ENCODE measurements around the gene NLRC3. TPM values are rescaled to one million over a fixed set of nuclear protein-coding genes. Genes with fewer than 3 reads are reported as not detected.
"Not testable (repeated sequence)": the region's sequence is repeated elsewhere in the genome, so short reads cannot be mapped to it uniquely, and the experiment has no call there.

NLRC3 gene
- total RNA-seq, 6 donors from 2014 or later, result 2.6 to 19.9 (median 3.9) TPM

DNA sequence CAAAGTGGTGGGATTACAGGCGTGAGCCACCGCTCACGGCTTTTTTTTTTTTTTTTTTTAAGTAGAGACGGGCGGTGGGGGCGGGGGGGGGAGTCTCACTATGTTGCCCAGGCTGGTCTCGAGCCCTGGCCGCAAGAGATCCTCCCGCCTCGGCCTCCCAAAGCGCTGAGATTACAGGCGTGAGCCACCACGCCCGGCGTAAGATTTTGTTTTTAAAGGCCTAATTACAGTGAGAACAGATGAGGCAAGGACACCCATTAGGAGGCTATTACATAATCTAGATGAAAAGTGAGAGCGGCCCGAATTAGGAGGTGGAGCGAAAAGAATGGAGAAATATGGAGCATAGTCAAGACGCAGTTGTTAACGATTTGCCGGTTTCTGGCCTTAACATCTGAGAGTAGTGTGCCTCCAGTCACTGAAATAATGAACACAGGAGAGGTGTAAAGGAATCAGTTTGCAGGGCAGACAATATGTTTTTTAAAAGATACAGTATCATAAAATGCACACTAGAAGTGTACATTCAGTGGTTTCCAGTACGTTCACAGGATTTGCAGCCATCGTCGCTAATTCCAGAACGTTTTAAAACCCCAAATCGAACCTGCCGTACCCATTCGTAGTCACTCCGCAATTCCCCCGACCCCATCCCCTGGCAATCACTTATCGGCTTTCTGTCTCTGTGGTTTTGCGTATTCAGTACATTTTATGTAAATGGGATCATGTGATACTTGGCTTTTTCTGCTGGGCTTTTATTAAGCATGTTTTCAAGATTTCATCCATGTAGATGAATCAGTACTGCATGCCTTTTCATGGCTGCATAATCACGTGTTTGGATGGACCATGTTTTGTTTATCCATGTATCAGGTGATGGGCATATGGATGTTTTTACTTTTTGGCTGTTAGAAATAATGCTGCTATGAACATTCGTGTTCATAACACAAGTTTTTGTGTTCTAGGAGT, 35.6 kb upstream of the NLRC3 start:
- WGBS, 2 donors, result 73 to 78% methylated on average over 31 to 34 of the region's 34 CpGs
- Histone ChIP-seq H3K4me3 (peak overlapping the region; percentile 31 to 99 (median 94)), H3K27ac (peak overlapping the region in 2 of 4 donors; percentile 83 to 91), H3K36me3 (no peaks in the 10 kb centered on the region), H3K27me3 (no peaks in the 10 kb centered on the region), H3K9me3 (no peaks in the 10 kb centered on the region), H3K4me1 (peaks cover 20 to 26% (median 23%) of the 10 kb centered on the region in 4 donors)
- TF ChIP-seq, protein P1, sequence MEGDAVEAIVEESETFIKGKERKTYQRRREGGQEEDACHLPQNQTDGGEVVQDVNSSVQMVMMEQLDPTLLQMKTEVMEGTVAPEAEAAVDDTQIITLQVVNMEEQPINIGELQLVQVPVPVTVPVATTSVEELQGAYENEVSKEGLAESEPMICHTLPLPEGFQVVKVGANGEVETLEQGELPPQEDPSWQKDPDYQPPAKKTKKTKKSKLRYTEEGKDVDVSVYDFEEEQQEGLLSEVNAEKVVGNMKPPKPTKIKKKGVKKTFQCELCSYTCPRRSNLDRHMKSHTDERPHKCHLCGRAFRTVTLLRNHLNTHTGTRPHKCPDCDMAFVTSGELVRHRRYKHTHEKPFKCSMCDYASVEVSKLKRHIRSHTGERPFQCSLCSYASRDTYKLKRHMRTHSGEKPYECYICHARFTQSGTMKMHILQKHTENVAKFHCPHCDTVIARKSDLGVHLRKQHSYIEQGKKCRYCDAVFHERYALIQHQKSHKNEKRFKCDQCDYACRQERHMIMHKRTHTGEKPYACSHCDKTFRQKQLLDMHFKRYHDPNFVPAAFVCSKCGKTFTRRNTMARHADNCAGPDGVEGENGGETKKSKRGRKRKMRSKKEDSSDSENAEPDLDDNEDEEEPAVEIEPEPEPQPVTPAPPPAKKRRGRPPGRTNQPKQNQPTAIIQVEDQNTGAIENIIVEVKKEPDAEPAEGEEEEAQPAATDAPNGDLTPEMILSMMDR (IDR thresholded peaks at IDR 0.05), result no peak
- TF ChIP-seq EP300 (IDR thresholded peaks at IDR 0.05) (no peak), POLR2AphosphoS5 (IDR thresholded peaks at IDR 0.05) (no peak), POLR2A (IDR thresholded peaks at IDR 0.05) (no peak)
- no peak for ATAC-seq (ENCODE audit: low FRiP score in 2 of 2)
- DNase-seq, result no peak

DNA sequence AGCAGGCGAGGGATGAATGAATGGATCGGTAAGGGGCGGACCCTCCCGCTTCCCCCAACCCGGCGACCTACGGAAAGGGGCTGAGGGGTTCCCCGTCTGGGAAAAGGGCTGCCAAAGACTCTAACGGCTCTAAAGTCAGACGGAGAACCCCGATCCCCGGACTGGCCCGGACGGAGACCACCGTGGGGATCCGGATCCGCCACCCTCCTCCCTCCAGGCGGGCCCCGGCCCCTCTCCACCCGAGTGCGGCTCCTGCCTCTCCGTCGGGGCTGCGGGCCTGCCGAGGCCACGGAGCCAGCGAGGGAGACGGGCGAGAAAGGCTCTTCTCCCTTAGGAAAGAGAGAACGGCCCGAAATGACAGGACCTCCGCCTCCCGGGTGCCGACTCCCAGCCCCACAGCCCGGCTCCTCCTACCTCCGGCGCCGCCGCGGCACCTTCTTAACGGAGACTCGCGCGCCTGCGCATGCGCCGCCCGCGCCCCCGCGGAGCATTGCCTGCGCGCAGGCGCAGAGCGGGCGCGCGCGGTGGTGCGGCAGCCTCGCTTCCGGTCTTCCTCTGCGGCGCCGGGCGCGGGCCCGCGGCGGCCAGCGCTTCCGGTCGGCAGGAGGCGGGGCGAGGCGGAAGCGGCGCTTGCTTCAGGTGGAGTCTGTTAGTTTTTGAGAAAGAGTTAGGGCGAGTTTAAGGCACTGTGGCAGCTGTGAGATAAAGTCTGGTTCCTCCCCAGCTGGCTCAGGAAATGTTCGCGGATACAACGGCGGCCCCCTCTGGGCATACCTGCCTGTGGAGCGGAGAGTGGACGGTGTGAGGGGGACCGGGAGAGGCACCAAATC, 34.2 kb upstream of the NLRC3 start, which contains the start of gene SLX4:
Gene SLX4, minus strand, starts transcription at position 461 of the 830 bp plus-strand sequence. CDS start 2,642 bp downstream, outside the sequence.
- peak in 2 of 4 donors; percentile 85 to 86 for TF ChIP-seq POLR2A (IDR thresholded peaks at IDR 0.05)
- TF ChIP-seq, protein P1 (IDR thresholded peaks at IDR 0.05), result peak in 4 of 6 experiments; percentile 4 to 51 (median 18)
- peak in 1 of 2 donors; percentile 72 for TF ChIP-seq POLR2AphosphoS5 (IDR thresholded peaks at IDR 0.05)
- no peak for TF ChIP-seq EP300 (IDR thresholded peaks at IDR 0.05)
- Histone ChIP-seq H3K27ac (peak within 1 kb of the TSS; percentile 83 to 94 (median 88)), H3K9me3 (no peaks in the 10 kb centered on the region), H3K36me3 (no peaks in the 10 kb centered on the region), H3K4me3 (peak within 1 kb of the TSS; percentile 89 to 99 (median 95)), H3K4me1 (peaks cover 20 to 26% (median 23%) of the 10 kb centered on the region in 4 donors), H3K27me3 (no peaks in the 10 kb centered on the region)
- peak; percentile 93 to 96 for ATAC-seq (ENCODE audit: low FRiP score in 2 of 2)
- 1% methylated on average over 31 to 36 of the region's 86 CpGs for WGBS, 2 donors
- peak; percentile 90 to 99 for DNase-seq

DNA sequence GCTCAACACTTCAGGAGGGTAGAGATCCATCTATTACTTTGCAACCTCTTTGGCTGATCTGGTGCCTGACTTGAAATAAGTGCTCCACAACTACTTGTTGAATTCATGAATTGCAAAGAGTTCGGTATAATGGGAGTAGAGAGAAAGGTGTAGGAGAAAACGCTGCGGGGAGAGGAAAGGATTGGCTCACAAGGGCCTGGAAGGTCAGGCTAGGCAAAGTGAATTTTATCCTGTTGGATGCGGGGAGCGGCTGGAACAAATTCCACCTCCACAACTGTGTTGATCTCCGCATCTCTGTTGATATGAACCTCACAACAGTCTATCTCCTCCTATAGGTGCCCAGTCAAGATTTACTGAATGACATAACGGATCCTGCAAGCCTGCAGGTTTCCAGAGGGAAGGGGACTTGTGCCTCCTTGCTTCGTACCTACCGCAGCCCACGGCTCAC, 33.5 kb upstream of the NLRC3 start:
- no peaks in the 10 kb centered on the region for H3K27me3 ChIP-seq
- peak overlapping the region; percentile 89 to 99 (median 95) for H3K4me3 ChIP-seq
- WGBS, 2 donors, result 3% methylated on average over 10 of the region's 10 CpGs
- ATAC-seq (ENCODE audit: low FRiP score in 2 of 2) (peak in 1 of 2 donors; percentile 7), DNase-seq (no peak)
- TF ChIP-seq POLR2A (IDR thresholded peaks at IDR 0.05), result no peak
- TF ChIP-seq, protein P1 (IDR thresholded peaks at IDR 0.05), result no peak
- TF ChIP-seq POLR2AphosphoS5 (IDR thresholded peaks at IDR 0.05), result no peak
- no peak for TF ChIP-seq EP300 (IDR thresholded peaks at IDR 0.05)
- H3K27ac ChIP-seq, result peak overlapping the region; percentile 83 to 94 (median 88)
- no peaks in the 10 kb centered on the region for H3K9me3 ChIP-seq
- H3K4me1 ChIP-seq, result peaks cover 20 to 26% (median 23%) of the 10 kb centered on the region in 4 donors
- H3K36me3 ChIP-seq, result peaks cover 0 to 5% (median 0%) of the 10 kb centered on the region in 4 donors

DNA sequence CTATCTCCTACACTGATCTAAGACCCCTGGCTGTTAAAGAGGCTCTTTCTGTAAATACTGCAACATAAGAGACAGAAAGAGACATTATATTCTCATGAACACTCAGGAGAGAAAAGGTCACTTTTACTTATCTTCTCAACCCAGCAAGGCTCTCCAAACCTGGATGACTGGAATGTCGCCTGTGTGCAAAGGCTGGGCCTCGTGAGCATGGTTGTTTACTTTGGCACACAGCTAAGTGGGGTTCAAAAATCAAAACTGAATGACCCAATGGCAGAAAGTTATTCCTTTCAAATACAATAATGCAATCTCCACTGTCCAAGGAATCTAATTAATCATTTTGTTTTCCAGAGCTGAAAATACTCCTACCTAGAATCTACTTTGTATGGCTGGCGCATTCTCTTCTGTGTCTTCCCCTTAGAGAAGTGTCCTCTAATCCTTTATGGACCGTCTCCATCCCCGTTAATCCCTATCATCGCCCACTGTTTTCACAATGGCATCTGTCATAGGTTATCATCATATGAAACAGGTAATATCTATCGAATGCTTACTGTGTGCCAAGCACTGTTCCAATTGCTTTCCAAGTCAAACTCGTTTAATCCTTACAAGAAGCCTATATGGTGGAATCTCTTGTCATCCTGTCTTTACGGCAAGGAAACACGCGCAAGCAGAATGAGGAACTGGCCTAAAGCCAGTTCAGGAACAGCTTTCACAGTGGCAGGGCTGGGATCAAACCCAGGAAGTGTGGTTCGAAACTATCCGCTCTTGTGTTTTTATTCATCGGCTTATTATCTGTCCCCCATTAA, 32.9 kb upstream of the NLRC3 start:
- ATAC-seq (ENCODE audit: low FRiP score in 2 of 2), result no peak
- 54 to 55% methylated on average over 14 of the region's 14 CpGs for WGBS, 2 donors
- DNase-seq, result peak in 1 of 2 donors; percentile 32
- no peak overlapping the region for H3K27ac ChIP-seq
- peaks cover 0 to 9% (median 2%) of the 10 kb centered on the region in 4 donors for H3K36me3 ChIP-seq
- peak overlapping the region; percentile 89 to 99 (median 95) for H3K4me3 ChIP-seq
- H3K27me3 ChIP-seq, result no peaks in the 10 kb centered on the region
- H3K9me3 ChIP-seq, result no peaks in the 10 kb centered on the region
- TF ChIP-seq POLR2A (IDR thresholded peaks at IDR 0.05), result no peak
- peaks cover 20 to 26% (median 23%) of the 10 kb centered on the region in 4 donors for H3K4me1 ChIP-seq

DNA sequence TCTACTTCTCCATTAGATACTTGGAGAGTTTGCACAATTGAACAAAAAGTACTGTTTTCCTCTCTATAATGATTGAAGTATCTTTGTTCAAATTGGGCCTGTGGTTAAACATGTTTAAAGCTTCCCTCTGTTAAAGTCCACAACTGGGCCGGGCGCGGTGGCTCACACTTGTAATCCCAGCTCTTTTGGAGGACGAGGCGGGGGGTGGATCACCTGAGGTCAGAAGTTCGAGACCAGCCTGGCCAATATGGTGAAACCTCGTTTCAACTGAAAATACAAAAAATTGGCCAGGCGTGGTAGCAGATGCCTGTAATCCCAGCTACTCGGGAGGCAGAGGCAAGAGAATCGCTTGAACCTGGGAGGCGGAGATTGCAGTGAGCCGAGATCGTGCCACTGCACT, 31.8 kb upstream of the NLRC3 start:
- DNase-seq; H3K4me3 ChIP-seq; H3K27ac ChIP-seq; ATAC-seq (ENCODE audit: low FRiP score in 2 of 2); H3K27me3 ChIP-seq; H3K9me3 ChIP-seq: not testable (repeated sequence)
- 96% methylated on average over 13 of the region's 13 CpGs for WGBS, 2 donors
- H3K36me3 ChIP-seq, result peaks cover 0 to 17% (median 3%) of the 10 kb centered on the region in 4 donors
- H3K4me1 ChIP-seq, result peaks cover 20 to 26% (median 23%) of the 10 kb centered on the region in 4 donors

All from upper lobe of left lung (tissue), 6 donors.